ENCODE results near the gene NR2E3.

The NR2E3 gene

GRCh38 chr15:71792521-71792920, 17.8 kb upstream of the NR2E3 start:
- DNase-seq: no peak

GRCh38 chr15:71798641-71799040, 11.7 kb upstream of the NR2E3 start:
- no peak for DNase-seq

- no peak for DNase-seq
Measured at GRCh38 chr15:71800190-71800589, 10.2 kb upstream of the NR2E3 start.

- DNase-seq: peak; percentile 83
Measured at GRCh38 chr15:71800835-71801745, 9.3 kb upstream of the NR2E3 start.

- DNase-seq: no peak
Measured at GRCh38 chr15:71801935-71802655, 8.3 kb upstream of the NR2E3 start.

- no peak for DNase-seq
Measured at GRCh38 chr15:71802770-71803169, 7.6 kb upstream of the NR2E3 start.

- peak; percentile 36 for DNase-seq
Measured at GRCh38 chr15:71804226-71804625, 6.1 kb upstream of the NR2E3 start.

GRCh38 chr15:71804695-71805470, 5.5 kb upstream of the NR2E3 start:
- DNase-seq: no peak

- peak; percentile 72 for DNase-seq
Measured at GRCh38 chr15:71806452-71806931, 3.9 kb upstream of the NR2E3 start.

GRCh38 chr15:71807125-71807629, 3.2 kb upstream of the NR2E3 start:
- peak; percentile 70 for DNase-seq

GRCh38 chr15:71807691-71808091, 2.7 kb upstream of the NR2E3 start:
- DNase-seq: no peak

- no peak for DNase-seq
Measured at GRCh38 chr15:71808311-71809020, 1.9 kb upstream of the NR2E3 start.

- DNase-seq: no peak
Measured at GRCh38 chr15:71809346-71809745, 1.0 kb upstream of the NR2E3 start.

GRCh38 chr15:71811036-71811736, 832 bp downstream of the NR2E3 start:
- DNase-seq: no peak

- no peak for DNase-seq
Measured at GRCh38 chr15:71811752-71812735, 1.7 kb downstream of the NR2E3 start.

- DNase-seq: no peak
Measured at GRCh38 chr15:71812966-71813722, 2.8 kb downstream of the NR2E3 start.

GRCh38 chr15:71813723-71814470, 3.5 kb downstream of the NR2E3 start:
- no peak for DNase-seq

- no peak for DNase-seq
Measured at GRCh38 chr15:71815301-71815700, 4.9 kb downstream of the NR2E3 start.

- no peak for DNase-seq
Measured at GRCh38 chr15:71817351-71817750, 7.0 kb downstream of the NR2E3 start.

All from NCI-H524 treated with DMSO at 0.1 percent for 48 hours (cell line).